KBM-7 (cell line): ENCODE measurements around the gene WDR88.
"Not testable (repeated sequence)": the region's sequence is repeated elsewhere in the genome, so short reads cannot be mapped to it uniquely, and the experiment has no call there.

Experiments
- DNase-seq: peaks from one replicate; pipeline ENCODE4 v3.0.0-alpha.2; 2015
- in situ Hi-C: fragments of 300-500 bp; cut with MboI; formaldehyde crosslinking; loops from 2 replicates; pipeline ENCODE4 v1.14.3; 2020; ENCODE audit warnings: low sequenced_read_pairs, low pct_unique_long_range_greater_than_20kb, mixed read lengths

WDR88 gene

GRCh38 chr19:33163481-33163880, 31.6 kb downstream of the WDR88 start:
- in situ Hi-C loops, result no loop called here
- no peak for DNase-seq

GRCh38 chr19:33166037-33166436, 34.1 kb downstream of the WDR88 start:
- in situ Hi-C loops, result not testable (repeated sequence)

GRCh38 chr19:33167438-33167837, 35.5 kb downstream of the WDR88 start:
- no peak for DNase-seq
- in situ Hi-C loops, result no loop called here

More at GRCh38 chr19:33166037-33166436, 34.1 kb downstream of the WDR88 start:
- not testable (repeated sequence) for DNase-seq

- DNase-seq, result no peak
- in situ Hi-C loops, result no loop called here
These were observed 36.6 kb downstream of the WDR88 start for GRCh38 chr19:33168528-33168927.

GRCh38 chr19:33171222-33171795, 39.4 kb downstream of the WDR88 start:
- DNase-seq, result no peak
- in situ Hi-C loops, result no loop called here

GRCh38 chr19:33171916-33172359, 40.0 kb downstream of the WDR88 start:
- in situ Hi-C loops, result no loop called here
- no peak for DNase-seq

- no peak for DNase-seq
- in situ Hi-C loops, result no loop called here
These were observed 42.3 kb downstream of the WDR88 start for GRCh38 chr19:33174186-33174585.

GRCh38 chr19:33175156-33175782, 43.4 kb downstream of the WDR88 start:
- in situ Hi-C loops, result no loop called here
- no peak for DNase-seq

GRCh38 chr19:33175886-33176669, 44.2 kb downstream of the WDR88 start:
- in situ Hi-C loops, result no loop called here
- no peak for DNase-seq

GRCh38 chr19:33176670-33177416, 44.9 kb downstream of the WDR88 start:
- peak; percentile 100 for DNase-seq
- in situ Hi-C loops, result no loop called here

- in situ Hi-C loops, result no loop called here
- DNase-seq, result no peak
These were observed 45.6 kb downstream of the WDR88 start for GRCh38 chr19:33177417-33177979.

GRCh38 chr19:33186431-33187182, 54.7 kb downstream of the WDR88 start:
- in situ Hi-C loops, result no loop called here

GRCh38 chr19:33187183-33187540, 55.2 kb downstream of the WDR88 start:
- in situ Hi-C loops, result no loop called here
- DNase-seq, result no peak

More at GRCh38 chr19:33186431-33187182, 54.7 kb downstream of the WDR88 start:
- peak; percentile 63 for DNase-seq

- no peak for DNase-seq
- in situ Hi-C loops, result no loop called here
These were observed 57.5 kb downstream of the WDR88 start for GRCh38 chr19:33189453-33189852.

GRCh38 chr19:33191092-33191491, 59.2 kb downstream of the WDR88 start:
- in situ Hi-C loops, DNase-seq: not testable (repeated sequence)

- in situ Hi-C loops, result no loop called here
- no peak for DNase-seq
These were observed 59.6 kb downstream of the WDR88 start for GRCh38 chr19:33191501-33191900.

GRCh38 chr19:33192010-33192409, 60.1 kb downstream of the WDR88 start:
- in situ Hi-C loops, result no loop called here
- no peak for DNase-seq

GRCh38 chr19:33193269-33193864, 61.5 kb downstream of the WDR88 start:
- in situ Hi-C loops, result no loop called here

More at GRCh38 chr19:33193269-33193864, 61.5 kb downstream of the WDR88 start:
- DNase-seq, result no peak
